HEK293 (cell line): ENCODE data around the gene NAT8L.

ENCODE experiments used
- CTCF ChIA-PET: fragments of 350-600 bp; formaldehyde crosslinking; extraction: SDS; loops from one replicate; lab custom pipeline; 2021; ENCODE audit warnings: antibody characterized with exemption; lab: Yijun Ruan, JAX
- POLR2A ChIA-PET: fragments of 300-600 bp; formaldehyde crosslinking; extraction: SDS; loops from one replicate; lab custom pipeline; 2020; ENCODE audit warnings: antibody characterized with exemption, inconsistent platforms; lab: Yijun Ruan, JAX
- H3K27ac ChIP-seq: fragments of 200-500 bp; sonication (Bioruptor generic); 2 replicates; pipeline ENCODE4 v1.5.1; 2014; ENCODE audit warnings: low read depth, low read length, control low read depth, inconsistent platforms; ENCODE audit errors: extremely low read depth
- H3K36me3 ChIP-seq, 2 experiments: fragments of 200-500 bp in 1 of 2; sonication (Bioruptor generic) in 1 of 2; 1 replicate in 1 of 2; 2 replicates in 1 of 2; pipeline ENCODE4 v1.5.1; 2014 to 2017; ENCODE audit warnings: inconsistent platforms in 2 of 2, low read length in 2 of 2; ENCODE audit not compliant: control insufficient read depth in 2 of 2, insufficient read depth in 1 of 2
- H3K4me1 ChIP-seq: fragments of 200-500 bp; sonication (Bioruptor generic); 2 replicates; pipeline ENCODE4 v1.5.1; 2014; ENCODE audit warnings: mild to moderate bottlenecking, low read length, inconsistent platforms; ENCODE audit not compliant: control insufficient read depth, insufficient read depth
- H3K4me3 ChIP-seq: 2 replicates; pipeline ENCODE4 v1.5.1; 2011; ENCODE audit warnings: low read depth, mild to moderate bottlenecking, control low read depth, low read length, moderate library complexity
- H3K9me3 ChIP-seq: fragments of 200-500 bp; sonication (Bioruptor generic); 2 replicates; pipeline ENCODE4 v1.5.1; 2014; ENCODE audit warnings: low read depth, low read length, inconsistent platforms; ENCODE audit not compliant: control insufficient read depth, insufficient read depth
- GLI2 ChIP-seq: fragments of 450-650 bp; formaldehyde crosslinking; IDR thresholded peaks from 2 replicates; pipeline ENCODE4; 2017; ENCODE audit warnings: missing biosample characterization, missing genetic modification characterization, low read depth, borderline replicate concordance
- KLF10 ChIP-seq: fragments of 450-650 bp; IDR thresholded peaks from 2 replicates; pipeline ENCODE4 v1.5.1; 2018; ENCODE audit warnings: missing biosample characterization, mild to moderate bottlenecking, missing genetic modification characterization
- ZBTB17 ChIP-seq: fragments of 450-650 bp; formaldehyde crosslinking; IDR thresholded peaks from 2 replicates; pipeline ENCODE4 v1.5.1; 2016; ENCODE audit warnings: missing biosample characterization, missing genetic modification characterization
- ZBTB48 ChIP-seq: fragments of 450-650 bp; formaldehyde crosslinking; IDR thresholded peaks from 2 replicates; pipeline ENCODE4 v1.5.1; 2016; ENCODE audit warnings: missing biosample characterization, missing genetic modification characterization
- ZNF335 ChIP-seq: fragments of 450-650 bp; formaldehyde crosslinking; conservative IDR thresholded peaks from 2 replicates; pipeline ENCODE4 v1.5.1; 2016; ENCODE audit warnings: missing biosample characterization, missing genetic modification characterization
- ZNF394 ChIP-seq: fragments of 450-650 bp; formaldehyde crosslinking; IDR thresholded peaks from 2 replicates; pipeline ENCODE4 v1.5.1; 2016; ENCODE audit warnings: missing biosample characterization, missing genetic modification characterization, mild to moderate bottlenecking, moderate library complexity, borderline replicate concordance
- ZNF658 ChIP-seq: fragments of 450-650 bp; formaldehyde crosslinking; IDR thresholded peaks from 2 replicates; pipeline ENCODE4; 2016; ENCODE audit warnings: missing biosample characterization, missing genetic modification characterization
- ZNF677 ChIP-seq: fragments of 450-650 bp; IDR thresholded peaks from 2 replicates; pipeline ENCODE4 v1.5.0; 2018; ENCODE audit warnings: missing biosample characterization, mild to moderate bottlenecking, missing genetic modification characterization, moderate library complexity
- ZSCAN16 ChIP-seq: fragments of 450-650 bp; formaldehyde crosslinking; IDR thresholded peaks from 2 replicates; pipeline ENCODE4 v1.5.1; 2016; ENCODE audit warnings: missing biosample characterization, missing genetic modification characterization
- TF ChIP-seq, protein P1 (sequence below): fragments of 450-650 bp; formaldehyde crosslinking; IDR thresholded peaks from 2 replicates; pipeline ENCODE4 v1.5.1; 2017; ENCODE audit warnings: missing biosample characterization, missing genetic modification characterization
- TF ChIP-seq, protein P2 (sequence below): fragments of 450-650 bp; formaldehyde crosslinking; IDR thresholded peaks from 2 replicates; pipeline ENCODE4 v1.5.1; 2016; ENCODE audit warnings: missing biosample characterization, missing genetic modification characterization, borderline replicate concordance

NAT8L gene

DNA sequence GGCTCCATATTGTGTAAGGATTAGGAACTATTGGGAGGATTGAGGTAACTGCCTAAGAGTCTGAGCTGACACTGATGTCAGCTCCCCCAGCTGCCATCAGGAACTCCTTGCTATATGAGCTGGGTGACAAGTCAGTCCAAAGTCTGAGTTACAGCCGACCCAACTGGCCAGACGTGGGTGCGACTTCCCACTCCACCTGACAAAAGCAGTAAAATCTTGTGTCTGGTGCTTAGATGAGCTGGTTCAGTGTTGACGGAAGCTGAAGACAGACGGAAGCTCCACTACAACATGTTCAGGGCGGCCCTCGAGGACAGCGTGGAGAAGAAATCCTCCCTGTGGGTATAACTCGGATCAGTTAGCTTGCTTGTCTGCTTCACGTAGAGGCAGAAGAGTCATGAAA, 22.8 kb upstream of the NAT8L start:
- TF ChIP-seq ZNF677 (tag by site-specific recombination) (no peak), ZSCAN16 (tag by site-specific recombination) (no peak), ZNF394 (tag by site-specific recombination) (no peak), ZBTB17 (tag by site-specific recombination) (no peak), KLF10 (tag by site-specific recombination) (no peak), ZBTB48 (tag by site-specific recombination) (no peak)
- TF ChIP-seq, protein P1, sequence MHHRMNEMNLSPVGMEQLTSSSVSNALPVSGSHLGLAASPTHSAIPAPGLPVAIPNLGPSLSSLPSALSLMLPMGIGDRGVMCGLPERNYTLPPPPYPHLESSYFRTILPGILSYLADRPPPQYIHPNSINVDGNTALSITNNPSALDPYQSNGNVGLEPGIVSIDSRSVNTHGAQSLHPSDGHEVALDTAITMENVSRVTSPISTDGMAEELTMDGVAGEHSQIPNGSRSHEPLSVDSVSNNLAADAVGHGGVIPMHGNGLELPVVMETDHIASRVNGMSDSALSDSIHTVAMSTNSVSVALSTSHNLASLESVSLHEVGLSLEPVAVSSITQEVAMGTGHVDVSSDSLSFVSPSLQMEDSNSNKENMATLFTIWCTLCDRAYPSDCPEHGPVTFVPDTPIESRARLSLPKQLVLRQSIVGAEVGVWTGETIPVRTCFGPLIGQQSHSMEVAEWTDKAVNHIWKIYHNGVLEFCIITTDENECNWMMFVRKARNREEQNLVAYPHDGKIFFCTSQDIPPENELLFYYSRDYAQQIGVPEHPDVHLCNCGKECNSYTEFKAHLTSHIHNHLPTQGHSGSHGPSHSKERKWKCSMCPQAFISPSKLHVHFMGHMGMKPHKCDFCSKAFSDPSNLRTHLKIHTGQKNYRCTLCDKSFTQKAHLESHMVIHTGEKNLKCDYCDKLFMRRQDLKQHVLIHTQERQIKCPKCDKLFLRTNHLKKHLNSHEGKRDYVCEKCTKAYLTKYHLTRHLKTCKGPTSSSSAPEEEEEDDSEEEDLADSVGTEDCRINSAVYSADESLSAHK (tag by site-specific recombination) = no peak
- no peaks in the 10 kb centered on the region for H3K4me1 ChIP-seq
- H3K36me3 ChIP-seq = no peaks in the 10 kb centered on the region
- ChIA-PET POLR2A (no interaction called here), CTCF (interaction anchor here (1.0 kb wide), 1 partner anchor 137 kb away, joined by 3 read pairs; no protein-coding TSS in a partner anchor)
- no peaks in the 10 kb centered on the region for H3K9me3 ChIP-seq
- H3K4me3 ChIP-seq = no peak overlapping the region
- no peak overlapping the region for H3K27ac ChIP-seq

DNA sequence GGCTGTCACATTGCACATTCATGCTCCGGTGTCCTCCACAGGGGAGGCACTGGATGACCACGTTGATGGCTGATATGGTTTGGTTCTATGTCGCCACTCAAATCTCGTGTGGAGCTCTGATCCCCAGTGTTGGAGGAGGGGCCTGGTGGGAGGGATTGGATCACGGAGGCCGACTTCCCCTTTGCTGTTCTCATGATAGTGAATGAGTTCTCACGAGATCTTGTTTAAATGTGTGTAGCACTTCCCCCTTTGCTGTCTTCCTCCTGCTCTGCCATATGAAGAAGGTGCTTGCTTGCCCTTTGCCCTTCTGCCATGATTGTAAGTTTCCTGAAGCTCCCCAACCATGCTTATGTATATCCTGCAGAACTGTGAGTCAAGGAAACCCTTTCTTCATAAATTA, 22.3 kb upstream of the NAT8L start:
- Histone ChIP-seq H3K9me3 (no peaks in the 10 kb centered on the region), H3K36me3 (no peaks in the 10 kb centered on the region), H3K4me3 (no peak overlapping the region), H3K4me1 (no peaks in the 10 kb centered on the region), H3K27ac (no peak overlapping the region)
- POLR2A ChIA-PET = no interaction called here
- TF ChIP-seq, protein P2, sequence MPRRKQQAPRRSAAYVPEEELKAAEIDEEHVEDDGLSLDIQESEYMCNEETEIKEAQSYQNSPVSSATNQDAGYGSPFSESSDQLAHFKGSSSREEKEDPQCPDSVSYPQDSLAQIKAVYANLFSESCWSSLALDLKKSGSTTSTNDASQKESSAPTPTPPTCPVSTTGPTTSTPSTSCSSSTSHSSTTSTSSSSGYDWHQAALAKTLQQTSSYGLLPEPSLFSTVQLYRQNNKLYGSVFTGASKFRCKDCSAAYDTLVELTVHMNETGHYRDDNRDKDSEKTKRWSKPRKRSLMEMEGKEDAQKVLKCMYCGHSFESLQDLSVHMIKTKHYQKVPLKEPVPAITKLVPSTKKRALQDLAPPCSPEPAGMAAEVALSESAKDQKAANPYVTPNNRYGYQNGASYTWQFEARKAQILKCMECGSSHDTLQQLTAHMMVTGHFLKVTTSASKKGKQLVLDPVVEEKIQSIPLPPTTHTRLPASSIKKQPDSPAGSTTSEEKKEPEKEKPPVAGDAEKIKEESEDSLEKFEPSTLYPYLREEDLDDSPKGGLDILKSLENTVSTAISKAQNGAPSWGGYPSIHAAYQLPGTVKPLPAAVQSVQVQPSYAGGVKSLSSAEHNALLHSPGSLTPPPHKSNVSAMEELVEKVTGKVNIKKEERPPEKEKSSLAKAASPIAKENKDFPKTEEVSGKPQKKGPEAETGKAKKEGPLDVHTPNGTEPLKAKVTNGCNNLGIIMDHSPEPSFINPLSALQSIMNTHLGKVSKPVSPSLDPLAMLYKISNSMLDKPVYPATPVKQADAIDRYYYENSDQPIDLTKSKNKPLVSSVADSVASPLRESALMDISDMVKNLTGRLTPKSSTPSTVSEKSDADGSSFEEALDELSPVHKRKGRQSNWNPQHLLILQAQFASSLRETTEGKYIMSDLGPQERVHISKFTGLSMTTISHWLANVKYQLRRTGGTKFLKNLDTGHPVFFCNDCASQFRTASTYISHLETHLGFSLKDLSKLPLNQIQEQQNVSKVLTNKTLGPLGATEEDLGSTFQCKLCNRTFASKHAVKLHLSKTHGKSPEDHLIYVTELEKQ = no peak
- no peak for TF ChIP-seq ZNF335
- no peak for TF ChIP-seq ZNF658
- CTCF ChIA-PET = interaction anchor here (1.0 kb wide), 1 partner anchor 137 kb away, joined by 3 read pairs; no protein-coding TSS in a partner anchor

DNA sequence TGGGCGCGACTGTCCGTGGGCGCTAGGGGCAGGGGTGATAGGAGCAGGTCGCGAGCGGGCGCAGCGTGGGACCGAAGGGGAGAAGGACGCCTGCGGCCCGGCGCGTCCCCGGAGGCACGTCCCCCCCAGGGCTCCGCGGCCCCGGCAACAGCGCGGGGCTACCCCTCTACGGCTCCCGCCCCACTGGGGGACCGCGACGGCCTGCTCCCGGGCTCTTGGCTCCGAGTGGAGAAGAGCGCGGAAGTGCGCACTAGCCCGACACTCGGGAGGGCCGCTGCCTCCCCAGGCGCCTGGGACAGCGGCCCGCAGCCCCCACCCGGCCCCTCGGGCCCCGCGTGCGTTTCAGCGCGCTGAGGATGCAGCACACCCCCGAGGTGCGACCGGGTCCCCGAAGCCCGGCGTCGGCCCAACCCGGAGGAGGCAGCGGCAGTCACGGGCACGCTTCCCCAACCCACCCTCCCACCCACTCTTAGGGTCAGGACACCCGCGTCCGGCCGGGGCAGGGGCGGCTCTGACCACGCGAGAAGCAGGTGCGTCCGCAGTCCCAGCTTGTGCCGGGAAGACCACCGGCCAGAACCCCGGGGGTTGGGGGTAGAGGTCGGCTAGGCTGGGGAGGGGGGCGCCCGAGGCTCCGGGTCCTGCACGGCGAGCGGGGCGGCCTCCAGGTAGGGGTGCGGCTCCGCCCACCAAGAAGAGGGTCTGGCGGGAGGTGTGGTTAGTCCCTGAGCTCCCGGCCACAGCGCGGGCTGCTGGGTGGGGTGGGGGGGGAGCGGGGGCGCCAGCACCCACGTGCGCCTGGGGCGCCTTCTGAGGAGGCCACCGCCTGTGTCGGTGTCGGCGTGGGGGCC, 18.5 kb upstream of the NAT8L start:
- Histone ChIP-seq H3K36me3 (peaks cover 0 to 6% of the 10 kb centered on the region in 2 experiments; a peak in 1 of 3 replicates), H3K9me3 (no peaks in the 10 kb centered on the region), H3K4me3 (peak overlapping the region; percentile 74), H3K4me1 (no peaks in the 10 kb centered on the region), H3K27ac (no peak overlapping the region)
- POLR2A ChIA-PET = interaction anchor here (0.8 to 0.9 kb wide), 2 partner anchors 15 to 31 kb away, joined by 3 read pairs; no protein-coding TSS in a partner anchor
- TF ChIP-seq GLI2 (tag by site-specific recombination) = no peak
- CTCF ChIA-PET = no interaction called here
